Heart left ventricle (tissue), 16 donors: ENCODE data around the gene ZNF148. TPM values are rescaled to one million over a fixed set of nuclear protein-coding genes. Genes with fewer than 3 reads are reported as not detected.

Experiments
- ATAC-seq, 4 donors: fragments of 200-7000 bp; cut with Tn5 transposase; one replicate each; pipeline ENCODE4 v1.9.1; 2020 to 2022; ENCODE audit warnings: moderate library complexity in 4 of 4, mild to moderate bottlenecking in 3 of 4, moderate number of reproducible peaks in 1 of 4
- DNase-seq, 5 donors: peaks; one replicate each; pipeline ENCODE4 v3.0.0-alpha.2; 2020
- H3K27ac ChIP-seq, 12 donors: fragments of 200-600 bp; sonication (generic) in 4 of 12; one replicate each; pipeline versions ENCODE4 v1.5.0 to v1.8.0; 2016 to 2022; ENCODE audit warnings: mild to moderate bottlenecking in 2 of 12
- H3K27me3 ChIP-seq, 9 donors: fragments of 200-600 bp; sonication (generic) in 2 of 9; one replicate each; pipeline versions ENCODE4 v1.5.1 to v1.8.0; 2016 to 2022; ENCODE audit warnings: mild to moderate bottlenecking in 3 of 9
- H3K36me3 ChIP-seq, 9 donors: fragments of 200-600 bp; sonication (generic) in 2 of 9; one replicate each; pipeline versions ENCODE4 v1.5.0 to v1.8.0; 2018 to 2022; ENCODE audit warnings: mild to moderate bottlenecking in 2 of 9
- H3K4me1 ChIP-seq, 12 donors: fragments of 200-600 bp; sonication (generic) in 4 of 12; one replicate each; pipeline versions ENCODE4 v1.5.0 to v1.8.0; 2016 to 2022; ENCODE audit warnings: mild to moderate bottlenecking in 3 of 12
- H3K4me3 ChIP-seq, 12 donors: fragments of 200-600 bp; sonication (generic) in 4 of 12; one replicate each; pipeline versions ENCODE4 v1.5.0 to v1.8.0; 2017 to 2022; ENCODE audit warnings: mild to moderate bottlenecking in 9 of 12, moderate library complexity in 4 of 12
- H3K9me3 ChIP-seq, 12 donors: fragments of 200-600 bp; sonication (generic) in 4 of 12; one replicate each; pipeline versions ENCODE4 v1.5.0 to v1.8.0; 2016 to 2022; ENCODE audit warnings: mild to moderate bottlenecking in 1 of 12
- POLR2A ChIP-seq, 2 donors: fragments of 450-650 bp; IDR thresholded peaks; one replicate each; pipeline ENCODE4 v1.6.1; 2017; ENCODE audit warnings: antibody characterized with exemption in 2 of 2, mild to moderate bottlenecking in 2 of 2, moderate library complexity in 2 of 2
- WGBS, 4 donors: extraction: QIAGEN DNeasy Blood & Tissue Kit in 2 of 4; methylation state at CpG; one replicate each; pipeline versions ENCODE4 v1.1.5 to v1.1.7; 2013 to 2018; 5-methylcytosine and 5-hydroxymethylcytosine counted together
- intact Hi-C, 10 donors: fragments of 100-400 bp; cut with DNase I; formaldehyde crosslinking; loops; one replicate each; pipeline versions ENCODE4 v1.11.1 to v1.14.2; 2022
- polyA plus RNA-seq, 2 donors: library from polyadenylated mRNA; stranded (reverse); fragments of 200-250 nt; gene quantifications; one replicate each; pipeline ENCODE4 v1.2.3, GENCODE V29; 2013
- total RNA-seq, 9 donors: library from RNA; depleted of rRNA in 2 of 9; stranded (reverse); fragments of >200 nt in 2 of 9; fragmentation: NEBNext Ultra II Directional in 3 of 9; extraction: Animal tissue kit (Norgen Biotek cat#: 25700) in 3 of 9; gene quantifications; one replicate each; pipeline versions ENCODE4 v1.1.0 to v1.2.4, GENCODE V29; 2016 to 2023
- TF ChIP-seq, protein P1 (sequence below), 12 donors: fragments of 200-600 bp; sonication (generic) in 4 of 12; IDR thresholded peaks; one replicate each; pipeline versions ENCODE4 v1.5.0 to v1.8.0; 2018 to 2022; ENCODE audit warnings: antibody characterized with exemption in 12 of 12, mild to moderate bottlenecking in 5 of 12
- donor health status: ischemic (EF 13 %, LVEDD 7.1; RV severe dilation, severe dysfunction).
- donor health status: healthy with polysubstance abuse.
- donor health status: DM: no; HTN: yes; CAD: no.
- donor health status: DM: no; HTN: no; CAD: no.
- donor health status: ischemic (EF 25% LVEDD 6.9; RV normal size, moderate dysfunction).
- donor health status: ischemic (EF 25% LVEDD 5.7; RV mildly dilated, moderate dysfunction).
- donor health status: healthy.
- donor health status: DM: yes; HTN: yes; CAD: no.
- donor health status: ischemic (EF 35%, LVEDD 5.7; RV mildly dilated, moderate dysfunction).
- donor health status: nonischemic (EF 11% LVEDD 7.7; RV severe dilation, severe dysfunction).
- donor health status: DM: yes; HTN: yes; CAD: no.
- donor health status: PGD.
- donor health status: ischemic (EF 29% LVEDD 5.4; RV normal size, mild dysfunction).
- donor health status: nonischemic (EF 23%, LVEDD 6.1; RV moderate dilation, normal function).

ZNF148 gene
- total and polyA plus RNA-seq, 11 donors, result 4.5 to 62.4 (median 39.0) TPM

DNA sequence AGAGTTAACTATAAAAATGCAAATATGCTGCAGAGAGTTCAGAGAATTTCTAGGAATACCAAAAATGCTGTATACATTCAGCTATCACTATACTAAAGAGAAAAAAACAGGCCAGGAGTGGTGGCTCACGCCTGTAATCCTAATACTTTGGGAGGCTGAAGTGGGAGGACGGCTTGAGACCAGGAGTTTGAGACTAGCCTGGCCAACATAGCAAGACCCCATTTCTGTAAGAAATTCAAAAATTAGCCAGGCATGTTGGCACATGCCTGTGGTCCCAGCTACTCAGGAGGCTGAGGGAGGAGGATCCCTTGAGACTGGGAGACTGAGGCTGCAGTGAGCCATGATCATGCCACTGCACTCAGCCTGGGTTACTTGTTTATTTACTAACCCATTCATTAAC lies 87.9 kb downstream of the ZNF148 start:
- intact Hi-C loops, result loop anchor here in 1 of 10 donors (10.0 kb wide), 1 partner anchor 88 kb away; the partner anchor contains the start of gene ZNF148
- TF ChIP-seq, protein P1, sequence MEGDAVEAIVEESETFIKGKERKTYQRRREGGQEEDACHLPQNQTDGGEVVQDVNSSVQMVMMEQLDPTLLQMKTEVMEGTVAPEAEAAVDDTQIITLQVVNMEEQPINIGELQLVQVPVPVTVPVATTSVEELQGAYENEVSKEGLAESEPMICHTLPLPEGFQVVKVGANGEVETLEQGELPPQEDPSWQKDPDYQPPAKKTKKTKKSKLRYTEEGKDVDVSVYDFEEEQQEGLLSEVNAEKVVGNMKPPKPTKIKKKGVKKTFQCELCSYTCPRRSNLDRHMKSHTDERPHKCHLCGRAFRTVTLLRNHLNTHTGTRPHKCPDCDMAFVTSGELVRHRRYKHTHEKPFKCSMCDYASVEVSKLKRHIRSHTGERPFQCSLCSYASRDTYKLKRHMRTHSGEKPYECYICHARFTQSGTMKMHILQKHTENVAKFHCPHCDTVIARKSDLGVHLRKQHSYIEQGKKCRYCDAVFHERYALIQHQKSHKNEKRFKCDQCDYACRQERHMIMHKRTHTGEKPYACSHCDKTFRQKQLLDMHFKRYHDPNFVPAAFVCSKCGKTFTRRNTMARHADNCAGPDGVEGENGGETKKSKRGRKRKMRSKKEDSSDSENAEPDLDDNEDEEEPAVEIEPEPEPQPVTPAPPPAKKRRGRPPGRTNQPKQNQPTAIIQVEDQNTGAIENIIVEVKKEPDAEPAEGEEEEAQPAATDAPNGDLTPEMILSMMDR (IDR thresholded peaks at IDR 0.05), result no peak
- no peak for TF ChIP-seq POLR2A (IDR thresholded peaks at IDR 0.05)

DNA sequence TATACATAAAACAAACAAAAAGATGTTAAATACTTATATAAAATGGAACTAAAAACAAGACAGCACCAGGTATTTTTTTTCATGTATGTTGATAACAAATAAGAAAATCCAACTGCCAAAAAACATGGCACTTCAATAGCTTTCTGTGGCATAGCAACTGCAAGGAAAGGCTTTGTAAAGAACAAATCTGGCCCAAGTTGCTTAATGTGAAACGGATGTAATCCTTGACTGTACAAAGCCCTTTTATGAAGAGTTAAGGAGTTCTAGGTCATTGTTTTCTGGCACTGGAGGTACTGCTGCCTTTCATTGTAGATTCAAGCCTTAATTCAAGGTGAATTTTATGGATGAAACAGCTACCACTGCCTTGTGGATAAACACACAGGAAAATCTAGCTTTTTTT lies 93.7 kb downstream of the ZNF148 start:
- Histone ChIP-seq H3K4me1 (peaks cover 0 to 12% (median 4%) of the 10 kb centered on the region in 12 donors), H3K4me3 (no peak overlapping the region), H3K9me3 (no peaks in the 10 kb centered on the region), H3K36me3 (peaks cover 0 to 31% (median 10%) of the 10 kb centered on the region in 9 donors), H3K27ac (no peak overlapping the region), H3K27me3 (no peaks in the 10 kb centered on the region)
- peak in 1 of 4 donors; percentile 28 for ATAC-seq
- intact Hi-C loops, result loop anchor here in 1 of 10 donors (10.0 kb wide), 1 partner anchor 93 kb away; the partner anchor contains the start of gene ZNF148
- no peak for DNase-seq
- TF ChIP-seq POLR2A (IDR thresholded peaks at IDR 0.05), result no peak
- TF ChIP-seq, protein P1 (IDR thresholded peaks at IDR 0.05), result no peak
- WGBS, 4 donors, result 33 to 61% (median 53%) methylated on average over 1 of the region's 1 CpG

More for the DNA sequence above, 87.9 kb downstream of the ZNF148 start:
- Histone ChIP-seq H3K9me3 (no peaks in the 10 kb centered on the region), H3K36me3 (peaks cover 0 to 27% (median 10%) of the 10 kb centered on the region in 9 donors), H3K27ac (no peak overlapping the region), H3K4me1 (peaks cover 0 to 20% (median 6%) of the 10 kb centered on the region in 12 donors), H3K4me3 (no peak overlapping the region), H3K27me3 (no peaks in the 10 kb centered on the region)
- ATAC-seq (no peak), DNase-seq (no peak)
- 95 to 100% (median 98%) methylated on average over 2 of the region's 2 CpGs for WGBS, 4 donors

DNA sequence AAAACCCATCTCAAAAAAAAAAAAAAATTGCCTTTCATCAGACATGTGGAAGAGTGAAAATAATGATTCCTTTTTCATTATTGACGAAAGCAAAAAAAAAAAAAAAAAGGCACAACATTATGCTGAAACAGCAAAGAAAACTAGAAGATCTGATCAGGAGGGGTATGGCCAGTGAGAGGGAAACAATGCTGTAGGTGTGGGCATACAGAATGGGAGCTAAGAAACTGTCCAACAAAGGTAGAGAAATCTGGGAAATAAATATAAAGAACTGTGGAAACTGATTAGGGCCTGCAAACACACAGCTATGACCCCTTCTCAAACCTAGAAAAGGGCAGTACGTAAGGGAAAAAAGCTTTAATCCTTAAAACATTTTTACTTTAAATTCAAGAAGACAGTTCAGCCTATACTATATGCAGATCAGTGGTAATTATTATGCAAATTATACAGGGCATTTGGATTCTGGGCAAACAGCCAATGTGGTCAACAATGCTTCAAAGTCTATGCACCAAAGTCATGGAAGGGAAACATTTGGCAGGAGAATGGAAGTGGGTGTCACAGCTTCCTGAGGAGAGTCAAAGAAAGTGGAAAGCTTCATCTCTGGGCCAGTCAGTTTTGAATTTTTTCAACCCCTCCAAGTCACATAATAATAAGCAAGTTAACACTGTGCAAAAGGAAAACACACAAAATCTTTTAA lies 94.3 kb downstream of the ZNF148 start:
- intact Hi-C loops, result loop anchor here in 1 of 10 donors (10.0 kb wide), 1 partner anchor 94 kb away; the partner anchor contains the start of gene ZNF148
- peak in 1 of 4 donors; percentile 14 for ATAC-seq
- peak in 3 of 5 donors; percentile 16 to 25 (median 20) for DNase-seq

DNA sequence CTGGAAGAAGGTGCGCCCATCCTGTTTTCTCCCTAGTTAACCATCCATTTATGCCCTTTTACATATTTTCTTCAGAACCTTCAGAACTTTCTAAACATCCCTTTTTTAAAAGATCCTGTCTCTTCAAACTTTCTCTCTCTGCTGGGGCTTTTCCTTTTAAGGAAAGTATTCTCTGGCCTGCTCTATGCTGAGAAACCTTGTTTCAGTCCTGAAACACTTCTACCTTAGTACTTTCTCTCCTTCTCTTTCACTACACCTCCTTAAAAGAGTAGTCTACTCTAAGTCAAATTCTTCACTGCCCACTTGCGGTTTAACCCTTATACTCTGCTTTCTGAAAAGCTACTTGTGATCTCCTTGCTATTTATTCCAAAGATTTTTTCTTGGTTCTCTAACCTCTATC lies 97.0 kb downstream of the ZNF148 start:
- 98 to 99% (median 98%) methylated on average over 2 of the region's 2 CpGs for WGBS, 4 donors
- no peak for ATAC-seq

More for the DNA sequence above, 94.3 kb downstream of the ZNF148 start:
- TF ChIP-seq POLR2A (IDR thresholded peaks at IDR 0.05), result no peak
- TF ChIP-seq, protein P1 (IDR thresholded peaks at IDR 0.05), result no peak
- no peak overlapping the region for H3K4me3 ChIP-seq
- WGBS, 4 donors, result 97 to 100% (median 98%) methylated on average over 2 of the region's 2 CpGs
- no peaks in the 10 kb centered on the region for H3K9me3 ChIP-seq
- peaks cover 0 to 34% (median 12%) of the 10 kb centered on the region in 9 donors for H3K36me3 ChIP-seq
- H3K27me3 ChIP-seq, result no peaks in the 10 kb centered on the region
- peaks cover 0 to 12% (median 4%) of the 10 kb centered on the region in 12 donors for H3K4me1 ChIP-seq
- no peak overlapping the region for H3K27ac ChIP-seq

More for the DNA sequence above, 97.0 kb downstream of the ZNF148 start:
- Histone ChIP-seq H3K27me3 (no peaks in the 10 kb centered on the region), H3K36me3 (peaks cover 0 to 40% (median 20%) of the 10 kb centered on the region in 9 donors), H3K9me3 (no peaks in the 10 kb centered on the region), H3K4me1 (peaks cover 0 to 12% (median 4%) of the 10 kb centered on the region in 12 donors), H3K27ac (no peak overlapping the region), H3K4me3 (no peak overlapping the region)
- intact Hi-C loops, result no loop called here
- no peak for DNase-seq
- no peak for TF ChIP-seq POLR2A (IDR thresholded peaks at IDR 0.05)
- TF ChIP-seq, protein P1 (IDR thresholded peaks at IDR 0.05), result no peak
